ENCODE results near the gene TBC1D3I.
"Not testable (repeated sequence)": the region's sequence is repeated elsewhere in the genome, so short reads cannot be mapped to it uniquely, and the experiment has no call there.

GRCh38 chr17:36229644-36230043, 34.7 kb downstream of the TBC1D3I start:
- TF ChIP-seq, protein P1, sequence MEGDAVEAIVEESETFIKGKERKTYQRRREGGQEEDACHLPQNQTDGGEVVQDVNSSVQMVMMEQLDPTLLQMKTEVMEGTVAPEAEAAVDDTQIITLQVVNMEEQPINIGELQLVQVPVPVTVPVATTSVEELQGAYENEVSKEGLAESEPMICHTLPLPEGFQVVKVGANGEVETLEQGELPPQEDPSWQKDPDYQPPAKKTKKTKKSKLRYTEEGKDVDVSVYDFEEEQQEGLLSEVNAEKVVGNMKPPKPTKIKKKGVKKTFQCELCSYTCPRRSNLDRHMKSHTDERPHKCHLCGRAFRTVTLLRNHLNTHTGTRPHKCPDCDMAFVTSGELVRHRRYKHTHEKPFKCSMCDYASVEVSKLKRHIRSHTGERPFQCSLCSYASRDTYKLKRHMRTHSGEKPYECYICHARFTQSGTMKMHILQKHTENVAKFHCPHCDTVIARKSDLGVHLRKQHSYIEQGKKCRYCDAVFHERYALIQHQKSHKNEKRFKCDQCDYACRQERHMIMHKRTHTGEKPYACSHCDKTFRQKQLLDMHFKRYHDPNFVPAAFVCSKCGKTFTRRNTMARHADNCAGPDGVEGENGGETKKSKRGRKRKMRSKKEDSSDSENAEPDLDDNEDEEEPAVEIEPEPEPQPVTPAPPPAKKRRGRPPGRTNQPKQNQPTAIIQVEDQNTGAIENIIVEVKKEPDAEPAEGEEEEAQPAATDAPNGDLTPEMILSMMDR (IDR thresholded peaks at IDR 0.05): not testable (repeated sequence)
- not testable (repeated sequence) for TF ChIP-seq POLR2A, EP300 (IDR thresholded peaks at IDR 0.05)

Measured in ovary (tissue), 3 donors.